Ectodermal cell (in vitro differentiated cells): Measurements from ENCODE around the gene CLTB.

Experiments
- H3K27ac ChIP-seq: 2 replicates; pipeline ENCODE4 v1.7.0; 2013; ENCODE audit warnings: mild to moderate bottlenecking, low read depth, low read length; ENCODE audit not compliant: insufficient read depth, poor library complexity, severe bottlenecking
- H3K27me3 ChIP-seq: 2 replicates; pipeline ENCODE4 v1.7.0; 2013; ENCODE audit warnings: mild to moderate bottlenecking, low read length; ENCODE audit not compliant: insufficient read depth, control insufficient read depth, poor library complexity, severe bottlenecking
- H3K36me3 ChIP-seq: one replicate; pipeline ENCODE4 v1.7.0; 2013; ENCODE audit warnings: low read length; ENCODE audit not compliant: control insufficient read depth, insufficient read depth
- H3K4me1 ChIP-seq: one replicate; pipeline ENCODE4 v1.7.0; 2013; ENCODE audit warnings: low read length; ENCODE audit not compliant: control insufficient read depth, insufficient read depth
- H3K4me3 ChIP-seq: 2 replicates; pipeline ENCODE4 v1.7.0; 2013; ENCODE audit warnings: low read depth, low read length, control low read depth; ENCODE audit not compliant: insufficient read depth
- H3K9me3 ChIP-seq: 2 replicates; pipeline ENCODE4 v1.7.0; 2013; ENCODE audit warnings: mild to moderate bottlenecking, low read length, moderate library complexity; ENCODE audit not compliant: control insufficient read depth
- WGBS, 2 experiments: methylation state at CpG; one replicate each; pipeline ENCODE4 v1.1.7; 2013; ENCODE audit warnings: missing lambda C conversion rate in 2 of 2; 5-methylcytosine and 5-hydroxymethylcytosine counted together

Gene CLTB

GRCh38 chr5:176406436-176407052, 9.8 kb downstream of the CLTB start:
- Histone ChIP-seq H3K4me3 (no peak overlapping the region), H3K36me3 (no peaks in the 10 kb centered on the region), H3K4me1 (no peaks in the 10 kb centered on the region), H3K27me3 (no peaks in the 10 kb centered on the region), H3K9me3 (no peaks in the 10 kb centered on the region), H3K27ac (peak overlapping the region; percentile 16)
- WGBS, 2 experiments: 92 to 94% methylated on average over 9 of the region's 9 CpGs

GRCh38 chr5:176405656-176406435, 10.5 kb downstream of the CLTB start:
- WGBS, 2 experiments: 74 to 79% methylated on average over 20 of the region's 20 CpGs
- H3K4me1 ChIP-seq: no peaks in the 10 kb centered on the region
- no peaks in the 10 kb centered on the region for H3K36me3 ChIP-seq
- H3K27ac ChIP-seq: peak overlapping the region; percentile 16
- no peaks in the 10 kb centered on the region for H3K27me3 ChIP-seq
- no peak overlapping the region for H3K4me3 ChIP-seq
- no peaks in the 10 kb centered on the region for H3K9me3 ChIP-seq

GRCh38 chr5:176401281-176402205, 14.8 kb downstream of the CLTB start:
- WGBS, 2 experiments: 91% methylated on average over 22 of the region's 22 CpGs

GRCh38 chr5:176400382-176401156, 15.8 kb downstream of the CLTB start:
- H3K4me3 ChIP-seq: no peak overlapping the region
- H3K27me3 ChIP-seq: no peaks in the 10 kb centered on the region
- WGBS, 2 experiments: 90 to 91% methylated on average over 17 of the region's 17 CpGs
- H3K9me3 ChIP-seq: no peaks in the 10 kb centered on the region
- H3K36me3 ChIP-seq: no peaks in the 10 kb centered on the region
- H3K4me1 ChIP-seq: no peaks in the 10 kb centered on the region
- no peak overlapping the region for H3K27ac ChIP-seq

More at GRCh38 chr5:176401281-176402205, 14.8 kb downstream of the CLTB start:
- Histone ChIP-seq H3K36me3 (no peaks in the 10 kb centered on the region), H3K4me1 (no peaks in the 10 kb centered on the region), H3K4me3 (no peak overlapping the region), H3K27ac (no peak overlapping the region), H3K9me3 (no peaks in the 10 kb centered on the region), H3K27me3 (no peaks in the 10 kb centered on the region)

- WGBS, 2 experiments: 92 to 94% methylated on average over 18 of the region's 18 CpGs
- Histone ChIP-seq H3K27me3 (no peaks in the 10 kb centered on the region), H3K4me1 (no peaks in the 10 kb centered on the region), H3K36me3 (no peaks in the 10 kb centered on the region), H3K9me3 (no peaks in the 10 kb centered on the region), H3K27ac (no peak overlapping the region), H3K4me3 (no peak overlapping the region)
Observed at GRCh38 chr5:176397736-176398420, 18.5 kb downstream of the CLTB start.

- H3K27ac ChIP-seq: no peak overlapping the region
- H3K4me3 ChIP-seq: no peak overlapping the region
- 80 to 84% methylated on average over 6 of the region's 6 CpGs for WGBS, 2 experiments
- H3K27me3 ChIP-seq: no peaks in the 10 kb centered on the region
- no peaks in the 10 kb centered on the region for H3K36me3 ChIP-seq
- H3K4me1 ChIP-seq: no peaks in the 10 kb centered on the region
- no peaks in the 10 kb centered on the region for H3K9me3 ChIP-seq
Observed at GRCh38 chr5:176396330-176396729, 20.0 kb downstream of the CLTB start.

GRCh38 chr5:176394881-176395675, 21.3 kb downstream of the CLTB start:
- Histone ChIP-seq H3K27ac (no peak overlapping the region), H3K27me3 (no peaks in the 10 kb centered on the region), H3K9me3 (no peaks in the 10 kb centered on the region), H3K4me3 (no peak overlapping the region), H3K4me1 (no peaks in the 10 kb centered on the region), H3K36me3 (no peaks in the 10 kb centered on the region)
- WGBS, 2 experiments: 92 to 93% methylated on average over 11 of the region's 11 CpGs

GRCh38 chr5:176394096-176394495, 22.2 kb downstream of the CLTB start:
- H3K36me3 ChIP-seq: no peaks in the 10 kb centered on the region
- H3K27me3 ChIP-seq: no peaks in the 10 kb centered on the region
- H3K9me3 ChIP-seq: no peaks in the 10 kb centered on the region
- WGBS, 2 experiments: 92 to 94% methylated on average over 9 of the region's 9 CpGs
- H3K27ac ChIP-seq: no peak overlapping the region
- no peak overlapping the region for H3K4me3 ChIP-seq
- no peaks in the 10 kb centered on the region for H3K4me1 ChIP-seq

GRCh38 chr5:176392526-176392925, 23.8 kb downstream of the CLTB start:
- 93 to 95% methylated on average over 11 of the region's 11 CpGs for WGBS, 2 experiments
- Histone ChIP-seq H3K4me1 (peaks cover 3% of the 10 kb centered on the region), H3K4me3 (no peak overlapping the region), H3K9me3 (no peaks in the 10 kb centered on the region), H3K27ac (no peak overlapping the region), H3K36me3 (no peaks in the 10 kb centered on the region), H3K27me3 (no peaks in the 10 kb centered on the region)
